ENCODE measurements around the gene RPS6KB2. TPM values are rescaled to one million over a fixed set of nuclear protein-coding genes. Genes with fewer than 3 reads are reported as not detected.

The RPS6KB2 gene
- total RNA-seq, 1 donor from 2014 or later = 53.8 TPM

GRCh38 chr11:67382276-67383136 lies 45.8 kb upstream of the RPS6KB2 start:
- H3K4me3 Mint-ChIP-seq (ENCODE audit: low read depth) = no peak overlapping the region
- no peaks in the 10 kb centered on the region for H3K9me3 Mint-ChIP-seq (ENCODE audit: low read depth)
- peaks cover 42% of the 10 kb centered on the region for H3K27me3 Mint-ChIP-seq
- no peaks in the 10 kb centered on the region for H3K4me1 Mint-ChIP-seq (ENCODE audit: low read depth)
- peak; percentile 96 for TF ChIP-seq CTCF (IDR thresholded peaks at IDR 0.05; ENCODE audit: unreplicated experiment)
- DNase-seq (ENCODE audit: low spot score, unreplicated experiment) = peak; percentile 70
- no peak overlapping the region for H3K27ac Mint-ChIP-seq
- no peaks in the 10 kb centered on the region for H3K36me3 Mint-ChIP-seq (ENCODE audit: insufficient read depth)

- H3K4me1 Mint-ChIP-seq (ENCODE audit: low read depth) = peaks cover 6% of the 10 kb centered on the region
- no peak for DNase-seq (ENCODE audit: low spot score, unreplicated experiment)
- H3K4me3 Mint-ChIP-seq (ENCODE audit: low read depth) = no peak overlapping the region
- no peaks in the 10 kb centered on the region for H3K9me3 Mint-ChIP-seq (ENCODE audit: low read depth)
- no peaks in the 10 kb centered on the region for H3K36me3 Mint-ChIP-seq (ENCODE audit: insufficient read depth)
- H3K27ac Mint-ChIP-seq = no peak overlapping the region
- TF ChIP-seq CTCF (IDR thresholded peaks at IDR 0.05; ENCODE audit: unreplicated experiment) = no peak
- peaks cover 41% of the 10 kb centered on the region for H3K27me3 Mint-ChIP-seq
Observed at GRCh38 chr11:67384851-67385366, 43.4 kb upstream of the RPS6KB2 start.

DNA sequence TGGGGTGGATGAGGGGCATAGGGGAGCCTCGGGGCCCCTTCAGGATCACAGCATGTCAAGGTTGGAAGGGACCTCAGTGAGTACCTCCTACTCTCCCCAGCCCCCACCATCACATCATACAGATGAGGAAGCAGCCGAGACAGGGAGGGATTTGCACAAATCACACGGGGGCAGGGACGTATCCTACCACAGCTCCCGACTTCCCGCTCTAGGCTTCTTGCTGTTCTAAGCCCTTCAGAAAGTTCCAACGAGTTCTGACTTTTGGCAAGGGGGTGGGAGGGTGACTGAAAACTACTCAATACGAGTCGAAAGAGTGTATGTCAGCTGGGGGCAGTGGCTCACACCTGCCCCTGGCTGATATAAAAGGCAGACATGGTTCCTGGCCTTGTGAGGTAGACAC lies 41.2 kb upstream of the RPS6KB2 start:
- H3K36me3 Mint-ChIP-seq (ENCODE audit: insufficient read depth) = no peaks in the 10 kb centered on the region
- H3K9me3 Mint-ChIP-seq (ENCODE audit: low read depth) = no peaks in the 10 kb centered on the region
- no peak overlapping the region for H3K4me3 Mint-ChIP-seq (ENCODE audit: low read depth)
- no peak for TF ChIP-seq CTCF (IDR thresholded peaks at IDR 0.05; ENCODE audit: unreplicated experiment)
- no peak for DNase-seq (ENCODE audit: low spot score, unreplicated experiment)
- H3K27me3 Mint-ChIP-seq = peaks cover 31% of the 10 kb centered on the region
- no peak overlapping the region for H3K27ac Mint-ChIP-seq
- H3K4me1 Mint-ChIP-seq (ENCODE audit: low read depth) = peaks cover 11% of the 10 kb centered on the region

GRCh38 chr11:67387518-67387917 lies 40.8 kb upstream of the RPS6KB2 start:
- TF ChIP-seq CTCF (IDR thresholded peaks at IDR 0.05; ENCODE audit: unreplicated experiment) = no peak
- H3K27me3 Mint-ChIP-seq = peaks cover 28% of the 10 kb centered on the region
- peaks cover 14% of the 10 kb centered on the region for H3K4me1 Mint-ChIP-seq (ENCODE audit: low read depth)
- no peaks in the 10 kb centered on the region for H3K9me3 Mint-ChIP-seq (ENCODE audit: low read depth)
- H3K27ac Mint-ChIP-seq = no peak overlapping the region
- H3K36me3 Mint-ChIP-seq (ENCODE audit: insufficient read depth) = no peaks in the 10 kb centered on the region
- H3K4me3 Mint-ChIP-seq (ENCODE audit: low read depth) = no peak overlapping the region
- DNase-seq (ENCODE audit: low spot score, unreplicated experiment) = no peak

GRCh38 chr11:67389477-67389876 lies 38.8 kb upstream of the RPS6KB2 start:
- TF ChIP-seq CTCF (IDR thresholded peaks at IDR 0.05; ENCODE audit: unreplicated experiment) = peak; percentile 71
- peak; percentile 67 for DNase-seq (ENCODE audit: low spot score, unreplicated experiment)
- peak overlapping the region; percentile 68 for H3K4me3 Mint-ChIP-seq (ENCODE audit: low read depth)
- H3K27me3 Mint-ChIP-seq = peaks cover 25% of the 10 kb centered on the region
- H3K9me3 Mint-ChIP-seq (ENCODE audit: low read depth) = no peaks in the 10 kb centered on the region
- H3K36me3 Mint-ChIP-seq (ENCODE audit: insufficient read depth) = peaks cover 2% of the 10 kb centered on the region
- H3K4me1 Mint-ChIP-seq (ENCODE audit: low read depth) = peaks cover 17% of the 10 kb centered on the region
- H3K27ac Mint-ChIP-seq = peak overlapping the region; percentile 71
